Activated naive CD4-positive, alpha-beta T cell treated with anti-CD3 and anti-CD28 coated beads, Interleukin-2, amount 50 U/mL, for 24 hours (primary cell): ENCODE data around the gene NBL1.

Source experiments
- H3K27ac Mint-ChIP-seq: one replicate; pipeline ENCODE4 v1.8.0; 2021; ENCODE audit warnings: mild to moderate bottlenecking, mixed read lengths
- H3K27me3 Mint-ChIP-seq: one replicate; pipeline ENCODE4 v1.8.0; 2021; ENCODE audit warnings: mixed read lengths
- H3K36me3 Mint-ChIP-seq: one replicate; pipeline ENCODE4 v1.8.0; 2021; ENCODE audit warnings: mixed read lengths
- H3K4me1 Mint-ChIP-seq: one replicate; pipeline ENCODE4 v1.8.0; 2021; ENCODE audit warnings: mixed read lengths
- H3K4me3 Mint-ChIP-seq: one replicate; pipeline ENCODE4 v1.8.0; 2021; ENCODE audit warnings: mild to moderate bottlenecking, mixed read lengths
- H3K9me3 Mint-ChIP-seq: one replicate; pipeline ENCODE4 v1.8.0; 2021; ENCODE audit warnings: mixed read lengths

Gene NBL1

GRCh38 chr1:19668888-19669287, 24.8 kb downstream of the NBL1 start:
- Mint-ChIP-seq H3K4me3 (no peak overlapping the region), H3K27me3 (no peaks in the 10 kb centered on the region), H3K9me3 (no peaks in the 10 kb centered on the region), H3K36me3 (no peaks in the 10 kb centered on the region), H3K4me1 (peaks cover 31% of the 10 kb centered on the region), H3K27ac (no peak overlapping the region)

GRCh38 chr1:19670787-19671186, 26.7 kb downstream of the NBL1 start:
- H3K27me3 Mint-ChIP-seq = no peaks in the 10 kb centered on the region
- H3K27ac Mint-ChIP-seq = no peak overlapping the region
- H3K4me1 Mint-ChIP-seq = peaks cover 26% of the 10 kb centered on the region
- no peak overlapping the region for H3K4me3 Mint-ChIP-seq
- H3K9me3 Mint-ChIP-seq = no peaks in the 10 kb centered on the region
- no peaks in the 10 kb centered on the region for H3K36me3 Mint-ChIP-seq

- H3K4me1 Mint-ChIP-seq = peaks cover 21% of the 10 kb centered on the region
- peak overlapping the region; percentile 37 for H3K27ac Mint-ChIP-seq
- no peaks in the 10 kb centered on the region for H3K27me3 Mint-ChIP-seq
- no peak overlapping the region for H3K4me3 Mint-ChIP-seq
- H3K9me3 Mint-ChIP-seq = no peaks in the 10 kb centered on the region
- H3K36me3 Mint-ChIP-seq = no peaks in the 10 kb centered on the region
Measured at GRCh38 chr1:19672237-19672636, 28.1 kb downstream of the NBL1 start.

- H3K27ac Mint-ChIP-seq = peak overlapping the region; percentile 53
- H3K36me3 Mint-ChIP-seq = no peaks in the 10 kb centered on the region
- peaks cover 10% of the 10 kb centered on the region for H3K4me1 Mint-ChIP-seq
- no peak overlapping the region for H3K4me3 Mint-ChIP-seq
- H3K27me3 Mint-ChIP-seq = no peaks in the 10 kb centered on the region
- H3K9me3 Mint-ChIP-seq = no peaks in the 10 kb centered on the region
Measured at GRCh38 chr1:19675797-19676196, 31.7 kb downstream of the NBL1 start.

GRCh38 chr1:19676438-19676922, 32.4 kb downstream of the NBL1 start:
- no peak overlapping the region for H3K4me3 Mint-ChIP-seq
- H3K27me3 Mint-ChIP-seq = no peaks in the 10 kb centered on the region
- H3K36me3 Mint-ChIP-seq = no peaks in the 10 kb centered on the region
- H3K27ac Mint-ChIP-seq = no peak overlapping the region
- peaks cover 10% of the 10 kb centered on the region for H3K4me1 Mint-ChIP-seq
- H3K9me3 Mint-ChIP-seq = no peaks in the 10 kb centered on the region

- Mint-ChIP-seq H3K36me3 (peaks cover 3% of the 10 kb centered on the region), H3K9me3 (no peaks in the 10 kb centered on the region), H3K27me3 (no peaks in the 10 kb centered on the region), H3K4me1 (peaks cover 10% of the 10 kb centered on the region), H3K27ac (no peak overlapping the region), H3K4me3 (no peak overlapping the region)
Measured at GRCh38 chr1:19678493-19678892, 34.4 kb downstream of the NBL1 start.

GRCh38 chr1:19678931-19679453, 34.9 kb downstream of the NBL1 start:
- Mint-ChIP-seq H3K27me3 (no peaks in the 10 kb centered on the region), H3K4me3 (no peak overlapping the region), H3K36me3 (peaks cover 3% of the 10 kb centered on the region), H3K27ac (no peak overlapping the region), H3K4me1 (peaks cover 10% of the 10 kb centered on the region), H3K9me3 (no peaks in the 10 kb centered on the region)

GRCh38 chr1:19679691-19680090, 35.6 kb downstream of the NBL1 start:
- Mint-ChIP-seq H3K4me1 (peaks cover 10% of the 10 kb centered on the region), H3K27me3 (no peaks in the 10 kb centered on the region), H3K36me3 (peaks cover 5% of the 10 kb centered on the region), H3K4me3 (no peak overlapping the region), H3K9me3 (no peaks in the 10 kb centered on the region), H3K27ac (no peak overlapping the region)

GRCh38 chr1:19680644-19681043, 36.5 kb downstream of the NBL1 start:
- Mint-ChIP-seq H3K27me3 (no peaks in the 10 kb centered on the region), H3K4me1 (peaks cover 10% of the 10 kb centered on the region), H3K4me3 (no peak overlapping the region), H3K9me3 (no peaks in the 10 kb centered on the region), H3K27ac (no peak overlapping the region), H3K36me3 (peaks cover 5% of the 10 kb centered on the region)

GRCh38 chr1:19682257-19682656, 38.1 kb downstream of the NBL1 start:
- H3K9me3 Mint-ChIP-seq = no peaks in the 10 kb centered on the region
- H3K27me3 Mint-ChIP-seq = no peaks in the 10 kb centered on the region
- H3K27ac Mint-ChIP-seq = no peak overlapping the region
- H3K36me3 Mint-ChIP-seq = peaks cover 5% of the 10 kb centered on the region
- H3K4me3 Mint-ChIP-seq = no peak overlapping the region
- H3K4me1 Mint-ChIP-seq = peaks cover 15% of the 10 kb centered on the region

GRCh38 chr1:19682901-19683300, 38.8 kb downstream of the NBL1 start:
- H3K27ac Mint-ChIP-seq = no peak overlapping the region
- no peaks in the 10 kb centered on the region for H3K9me3 Mint-ChIP-seq
- H3K4me3 Mint-ChIP-seq = no peak overlapping the region
- H3K27me3 Mint-ChIP-seq = no peaks in the 10 kb centered on the region
- peaks cover 5% of the 10 kb centered on the region for H3K36me3 Mint-ChIP-seq
- peaks cover 19% of the 10 kb centered on the region for H3K4me1 Mint-ChIP-seq

GRCh38 chr1:19683351-19683750, 39.2 kb downstream of the NBL1 start:
- no peak overlapping the region for H3K27ac Mint-ChIP-seq
- H3K4me1 Mint-ChIP-seq = peaks cover 23% of the 10 kb centered on the region
- no peaks in the 10 kb centered on the region for H3K9me3 Mint-ChIP-seq
- no peak overlapping the region for H3K4me3 Mint-ChIP-seq
- no peaks in the 10 kb centered on the region for H3K27me3 Mint-ChIP-seq
- H3K36me3 Mint-ChIP-seq = peaks cover 5% of the 10 kb centered on the region

- Mint-ChIP-seq H3K27me3 (no peaks in the 10 kb centered on the region), H3K4me3 (no peak overlapping the region), H3K4me1 (peaks cover 36% of the 10 kb centered on the region), H3K27ac (no peak overlapping the region), H3K9me3 (no peaks in the 10 kb centered on the region), H3K36me3 (peaks cover 5% of the 10 kb centered on the region)
Measured at GRCh38 chr1:19684677-19685076, 40.6 kb downstream of the NBL1 start.

- H3K27me3 Mint-ChIP-seq = no peaks in the 10 kb centered on the region
- H3K4me3 Mint-ChIP-seq = no peak overlapping the region
- no peak overlapping the region for H3K27ac Mint-ChIP-seq
Measured at GRCh38 chr1:19685994-19686393, 41.9 kb downstream of the NBL1 start.

GRCh38 chr1:19687414-19687813, 43.3 kb downstream of the NBL1 start:
- no peaks in the 10 kb centered on the region for H3K27me3 Mint-ChIP-seq
- H3K36me3 Mint-ChIP-seq = peaks cover 16% of the 10 kb centered on the region

More at GRCh38 chr1:19685994-19686393, 41.9 kb downstream of the NBL1 start:
- H3K9me3 Mint-ChIP-seq = no peaks in the 10 kb centered on the region
- peaks cover 48% of the 10 kb centered on the region for H3K4me1 Mint-ChIP-seq
- H3K36me3 Mint-ChIP-seq = peaks cover 10% of the 10 kb centered on the region

GRCh38 chr1:19688041-19688842, 44.1 kb downstream of the NBL1 start:
- peak overlapping the region; percentile 17 for H3K4me3 Mint-ChIP-seq
- H3K36me3 Mint-ChIP-seq = peaks cover 16% of the 10 kb centered on the region
- H3K27ac Mint-ChIP-seq = peak overlapping the region; percentile 92
- peaks cover 53% of the 10 kb centered on the region for H3K4me1 Mint-ChIP-seq
- no peaks in the 10 kb centered on the region for H3K27me3 Mint-ChIP-seq
- no peaks in the 10 kb centered on the region for H3K9me3 Mint-ChIP-seq

More at GRCh38 chr1:19687414-19687813, 43.3 kb downstream of the NBL1 start:
- H3K9me3 Mint-ChIP-seq = no peaks in the 10 kb centered on the region
- peak overlapping the region; percentile 92 for H3K27ac Mint-ChIP-seq
- no peak overlapping the region for H3K4me3 Mint-ChIP-seq
- H3K4me1 Mint-ChIP-seq = peaks cover 53% of the 10 kb centered on the region
